ENCODE measurements around the gene GRIK4.
A peak's percentile ranks its signal among the peaks of the same experiment; 100 is the strongest.
"Not testable (repeated sequence)": the region's sequence is repeated elsewhere in the genome, so short reads cannot be mapped to it uniquely, and the experiment has no call there.

GRIK4 gene

GRCh38 chr11:120511116-120511819, at the start of gene GRIK4:
Gene GRIK4 (plus strand): TSS chr11:120511748. CDS start chr11:120660319, 148,571 bp downstream.
- DNase-seq, result peak; percentile 76

- no peak for DNase-seq
Measured at GRCh38 chr11:120462825-120463224, 48.7 kb upstream of the GRIK4 start.

- DNase-seq, result no peak
Measured at GRCh38 chr11:120465921-120466534, 45.5 kb upstream of the GRIK4 start.

GRCh38 chr11:120467627-120468026, 43.9 kb upstream of the GRIK4 start:
- no peak for DNase-seq

- DNase-seq, result no peak
Measured at GRCh38 chr11:120471131-120471530, 40.4 kb upstream of the GRIK4 start.

- no peak for DNase-seq
Measured at GRCh38 chr11:120471994-120472393, 39.6 kb upstream of the GRIK4 start.

- DNase-seq, result no peak
Measured at GRCh38 chr11:120473503-120473902, 38.0 kb upstream of the GRIK4 start.

- no peak for DNase-seq
Measured at GRCh38 chr11:120482149-120482548, 29.4 kb upstream of the GRIK4 start.

- no peak for DNase-seq
Measured at GRCh38 chr11:120484722-120485121, 26.8 kb upstream of the GRIK4 start.

GRCh38 chr11:120486138-120486537, 25.4 kb upstream of the GRIK4 start:
- DNase-seq, result no peak

- no peak for DNase-seq
Measured at GRCh38 chr11:120489799-120490198, 21.7 kb upstream of the GRIK4 start.

- no peak for DNase-seq
Measured at GRCh38 chr11:120492486-120492885, 19.1 kb upstream of the GRIK4 start.

GRCh38 chr11:120494595-120494994, 17.0 kb upstream of the GRIK4 start:
- no peak for DNase-seq

GRCh38 chr11:120499088-120499487, 12.5 kb upstream of the GRIK4 start:
- DNase-seq, result peak; percentile 15

GRCh38 chr11:120499859-120500258, 11.7 kb upstream of the GRIK4 start:
- DNase-seq, result no peak

GRCh38 chr11:120500414-120501071, 11.0 kb upstream of the GRIK4 start:
- DNase-seq, result no peak

- DNase-seq, result no peak
Measured at GRCh38 chr11:120501440-120501839, 10.1 kb upstream of the GRIK4 start.

GRCh38 chr11:120501976-120502755, 9.4 kb upstream of the GRIK4 start:
- DNase-seq, result no peak

GRCh38 chr11:120503529-120503928, 8.0 kb upstream of the GRIK4 start:
- not testable (repeated sequence) for DNase-seq

GRCh38 chr11:120505801-120506425, 5.6 kb upstream of the GRIK4 start:
- DNase-seq, result no peak

- no peak for DNase-seq
Measured at GRCh38 chr11:120509346-120510053, 2.0 kb upstream of the GRIK4 start.

All from RPMI8226 (cell line).